ENCODE measurements around the gene PRM1. TPM values are rescaled to one million over a fixed set of nuclear protein-coding genes. Genes with fewer than 3 reads are reported as not detected.

Gene PRM1
- total and polyA plus RNA-seq, 2 of the 13 experiments (the other 11 are each of a cell fraction or from before 2014, with no cell fraction given): not detected

GRCh38 chr16:11313493-11314308 lies 32.6 kb upstream of the PRM1 start (continued):
- TF ChIP-seq JDP2 (CRISPR knock-in tag; IDR thresholded peaks at IDR 0.05; ENCODE audit: borderline replicate concordance): no peak
- TF ChIP-seq ATF7-NPFF (CRISPR knock-in tag; IDR thresholded peaks at IDR 0.05; ENCODE audit: low read depth): no peak
- no peak for TF ChIP-seq REPIN1 (CRISPR knock-in tag; IDR thresholded peaks at IDR 0.05; ENCODE audit: borderline replicate concordance, low read depth)
- TF ChIP-seq CC2D1A (CRISPR knock-in tag; IDR thresholded peaks at IDR 0.05): no peak
- TF ChIP-seq NBN (conservative IDR thresholded peaks at IDR 0.05): no peak
- no peak for TF ChIP-seq ZNF841 (CRISPR knock-in tag; IDR thresholded peaks at IDR 0.05; ENCODE audit: borderline replicate concordance)
- TF ChIP-seq ZBTB34 (CRISPR knock-in tag; IDR thresholded peaks at IDR 0.05): no peak
- TF ChIP-seq BCLAF1 (IDR thresholded peaks at IDR 0.05): no peak
- TF ChIP-seq ZFP1 (CRISPR knock-in tag; IDR thresholded peaks at IDR 0.05): no peak
- peak; percentile 59 for TF ChIP-seq DBP (CRISPR knock-in tag; IDR thresholded peaks at IDR 0.05; ENCODE audit: not compliant biosample characterization)
- no peak for TF ChIP-seq KDM2A (CRISPR knock-in tag; IDR thresholded peaks at IDR 0.05; ENCODE audit: borderline replicate concordance, low read depth)
- TF ChIP-seq ZNF704 (CRISPR knock-in tag; IDR thresholded peaks at IDR 0.05; ENCODE audit: borderline replicate concordance): no peak
- TF ChIP-seq HNF1B (CRISPR knock-in tag; IDR thresholded peaks at IDR 0.05): 0 out of 2 replicates have a peak, but pooled peaks have one; percentile 29
- no peak for TF ChIP-seq ZMAT3 (CRISPR knock-in tag; conservative IDR thresholded peaks at IDR 0.05)
- 0 out of 2 replicates have a peak, but pooled peaks have one; percentile 32 for TF ChIP-seq BRCA1 (CRISPR knock-in tag; IDR thresholded peaks at IDR 0.05)
- peak; percentile 46 for TF ChIP-seq MED1 (CRISPR knock-in tag; IDR thresholded peaks at IDR 0.05)
- TF ChIP-seq LRRFIP1 (CRISPR knock-in tag; conservative IDR thresholded peaks at IDR 0.05): no peak
- TF ChIP-seq HNRNPUL1 (IDR thresholded peaks at IDR 0.05; ENCODE audit: low read depth, low read length): no peak
